ENCODE measurements around the gene CTNNBL1. TPM values are rescaled to one million over a fixed set of nuclear protein-coding genes. Genes with fewer than 3 reads are reported as not detected.

The CTNNBL1 gene
- total and polyA plus RNA-seq, 5 donors = 43.8 to 65.7 (median 54.7) TPM

Other genes with a start within 250 kb of the CTNNBL1 start
- 1 to 10 TPM in 1 of 4 donors, under 1 TPM in 2, not detected in 1; 0.60 to 1.1 (median 0.82) TPM for gene NNAT, start 172.8 kb upstream of the CTNNBL1 start, total RNA-seq
- gene NNAT, start 172.8 kb upstream of the CTNNBL1 start, polyA plus RNA-seq = 1.2 TPM
- 100 to 1,000 TPM in 1 of 4 donors, 10 to 100 TPM in 3; 87.4 to 103 (median 93.3) TPM for gene BLCAP, start 166.2 kb upstream of the CTNNBL1 start, total RNA-seq
- 97.9 TPM for gene BLCAP, start 166.2 kb upstream of the CTNNBL1 start, polyA plus RNA-seq
- 100 to 1,000 TPM; 120 to 164 (median 143) TPM for gene VSTM2L, start 209.1 kb downstream of the CTNNBL1 start, total RNA-seq
- gene VSTM2L, start 209.1 kb downstream of the CTNNBL1 start, polyA plus RNA-seq = 122 TPM

Data from right cardiac atrium (tissue), 5 donors.